ENCODE data around the gene GAS2L3. TPM values are rescaled to one million over a fixed set of nuclear protein-coding genes. Genes with fewer than 3 reads are reported as not detected.

The GAS2L3 gene
- total and polyA plus RNA-seq, 7 experiments from 2014 or later, result 0.08 to 4.9 (median 0.16) TPM; not detected in 2

DNA sequence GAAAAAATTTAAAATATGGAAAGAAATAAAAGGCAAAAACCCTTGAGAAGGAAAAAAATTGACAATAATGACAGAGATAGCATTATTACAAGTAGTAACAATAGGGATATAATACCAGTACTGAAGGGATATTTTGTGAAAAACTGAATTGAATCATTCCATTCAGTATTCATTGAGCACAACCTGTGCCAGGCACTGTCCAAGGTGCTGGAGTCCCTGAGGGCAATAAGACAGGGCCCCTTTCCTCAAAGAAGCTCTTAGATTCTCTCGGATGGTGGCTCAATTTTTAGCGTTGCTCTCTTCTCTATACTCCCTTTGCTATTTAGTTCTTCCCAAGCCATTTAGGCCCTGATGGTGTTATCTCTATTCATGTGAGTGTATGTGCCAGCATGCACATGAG, 34.3 kb upstream of the GAS2L3 start:
- H3K36me3 Mint-ChIP-seq, result no peaks in the 10 kb centered on the region
- POLR2A ChIA-PET, result no interaction called here
- H3K9me3 Mint-ChIP-seq, result peaks cover 0 to 14% (median 2%) of the 10 kb centered on the region in 11 donors
- Histone ChIP-seq H3K36me3 (ENCODE audit: control insufficient read depth in 2 of 3, insufficient read depth in 3 of 3, low read length in 3 of 3) (no peaks in the 10 kb centered on the region), H3K27me3 (ENCODE audit: control insufficient read depth in 2 of 2, insufficient read depth in 2 of 2, low read length in 2 of 2) (no peaks in the 10 kb centered on the region), H3K27ac (ENCODE audit: low read depth, low read length) (no peak overlapping the region), H3K4me3 (ENCODE audit: low read length) (no peak overlapping the region), H3K9me3 (ENCODE audit: control insufficient read depth in 2 of 3, low read length in 3 of 3) (no peaks in the 10 kb centered on the region), H3K4me1 (ENCODE audit: control insufficient read depth in 2 of 2, insufficient read depth in 2 of 2, low read length in 2 of 2) (no peaks in the 10 kb centered on the region)
- H3K4me1 Mint-ChIP-seq, result no peaks in the 10 kb centered on the region
- H3K4me3 Mint-ChIP-seq, result no peak overlapping the region
- ATAC-seq (no peak), DNase-seq (peak in 1 of 9 donors; percentile 2)
- H3K27me3 Mint-ChIP-seq, result peaks cover 0 to 18% (median 9%) of the 10 kb centered on the region in 5 donors
- H3K27ac Mint-ChIP-seq, result no peak overlapping the region
- intact Hi-C loops (cut with micrococcal nuclease), result no loop called here
- CTCF ChIA-PET, result interaction anchor here (0.8 kb wide), 1 partner anchor 16 kb away, joined by 4 read pairs; no protein-coding TSS in a partner anchor

DNA sequence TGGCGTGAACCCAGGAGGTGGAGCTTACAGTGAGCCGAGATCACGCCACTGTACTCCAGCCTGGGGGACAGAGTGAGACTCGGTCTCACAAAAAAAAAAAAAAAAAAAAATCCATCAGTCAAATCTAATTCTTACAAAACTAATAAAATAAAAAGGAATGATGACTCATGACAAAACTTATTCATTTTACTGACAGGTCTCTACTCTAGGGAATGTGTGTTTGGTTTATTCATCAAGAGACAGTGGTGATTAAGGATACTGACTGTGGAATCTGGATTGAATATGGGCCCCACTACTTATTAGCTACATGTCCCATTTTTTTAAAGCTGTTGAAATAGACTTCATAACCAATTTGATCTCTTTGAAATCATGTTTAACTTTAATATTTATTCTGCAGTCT, 29.3 kb upstream of the GAS2L3 start:
- ChIA-PET POLR2A (no interaction called here), CTCF (no interaction called here)
- intact Hi-C loops (cut with micrococcal nuclease), result no loop called here
- Mint-ChIP-seq H3K36me3 (no peaks in the 10 kb centered on the region), H3K4me1 (no peaks in the 10 kb centered on the region), H3K27ac (no peak overlapping the region), H3K27me3 (peaks cover 0 to 19% (median 12%) of the 10 kb centered on the region in 5 donors), H3K4me3 (no peak overlapping the region), H3K9me3 (peaks cover 0 to 5% (median 0%) of the 10 kb centered on the region in 11 donors)
- no peaks in the 10 kb centered on the region for H3K4me1 ChIP-seq (ENCODE audit: control insufficient read depth in 2 of 2, insufficient read depth in 2 of 2, low read length in 2 of 2)
- H3K4me3 ChIP-seq (ENCODE audit: low read length), result no peak overlapping the region
- no peaks in the 10 kb centered on the region for H3K9me3 ChIP-seq (ENCODE audit: control insufficient read depth in 2 of 3, low read length in 3 of 3)
- H3K36me3 ChIP-seq (ENCODE audit: control insufficient read depth in 2 of 3, insufficient read depth in 3 of 3, low read length in 3 of 3), result no peaks in the 10 kb centered on the region
- no peaks in the 10 kb centered on the region for H3K27me3 ChIP-seq (ENCODE audit: control insufficient read depth in 2 of 2, insufficient read depth in 2 of 2, low read length in 2 of 2)
- H3K27ac ChIP-seq (ENCODE audit: low read depth, low read length), result no peak overlapping the region
- DNase-seq (no peak), ATAC-seq (no peak)

DNA sequence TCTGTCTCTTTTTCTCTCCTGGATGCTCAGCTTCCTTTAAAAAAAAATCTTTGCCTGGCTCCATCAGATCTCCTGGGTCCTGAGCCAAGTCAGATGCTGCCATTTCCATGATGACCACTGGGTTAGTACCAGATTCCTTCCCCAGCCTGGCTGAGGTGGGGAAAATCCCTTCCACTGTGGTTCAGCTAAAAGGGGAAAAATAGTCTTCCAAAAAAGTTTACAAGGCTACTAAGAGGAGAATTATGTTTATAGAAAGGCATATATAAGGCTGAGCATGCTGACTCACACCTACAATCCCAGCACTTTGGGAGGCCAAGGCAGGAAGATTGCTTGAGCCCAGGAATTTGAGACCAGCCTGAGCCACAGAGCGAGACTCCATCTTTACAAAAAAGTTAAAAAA, 28.4 kb upstream of the GAS2L3 start:
- H3K27me3 ChIP-seq (ENCODE audit: control insufficient read depth in 2 of 2, insufficient read depth in 2 of 2, low read length in 2 of 2), result no peaks in the 10 kb centered on the region
- no peak overlapping the region for H3K4me3 ChIP-seq (ENCODE audit: low read length)
- ATAC-seq, result no peak
- peaks cover 0 to 19% (median 12%) of the 10 kb centered on the region in 5 donors for H3K27me3 Mint-ChIP-seq
- DNase-seq, result no peak
- H3K27ac Mint-ChIP-seq, result no peak overlapping the region
- H3K4me1 Mint-ChIP-seq, result no peaks in the 10 kb centered on the region
- no peaks in the 10 kb centered on the region for H3K36me3 Mint-ChIP-seq
- intact Hi-C loops (cut with micrococcal nuclease), result no loop called here
- H3K4me3 Mint-ChIP-seq, result no peak overlapping the region
- no peaks in the 10 kb centered on the region for H3K4me1 ChIP-seq (ENCODE audit: control insufficient read depth in 2 of 2, insufficient read depth in 2 of 2, low read length in 2 of 2)
- CTCF ChIA-PET, result no interaction called here
- POLR2A ChIA-PET, result no interaction called here
- H3K36me3 ChIP-seq (ENCODE audit: control insufficient read depth in 2 of 3, insufficient read depth in 3 of 3, low read length in 3 of 3), result no peaks in the 10 kb centered on the region
- H3K9me3 Mint-ChIP-seq, result no peaks in the 10 kb centered on the region
- H3K9me3 ChIP-seq (ENCODE audit: control insufficient read depth in 2 of 3, low read length in 3 of 3), result no peaks in the 10 kb centered on the region
- H3K27ac ChIP-seq (ENCODE audit: low read depth, low read length), result no peak overlapping the region

DNA sequence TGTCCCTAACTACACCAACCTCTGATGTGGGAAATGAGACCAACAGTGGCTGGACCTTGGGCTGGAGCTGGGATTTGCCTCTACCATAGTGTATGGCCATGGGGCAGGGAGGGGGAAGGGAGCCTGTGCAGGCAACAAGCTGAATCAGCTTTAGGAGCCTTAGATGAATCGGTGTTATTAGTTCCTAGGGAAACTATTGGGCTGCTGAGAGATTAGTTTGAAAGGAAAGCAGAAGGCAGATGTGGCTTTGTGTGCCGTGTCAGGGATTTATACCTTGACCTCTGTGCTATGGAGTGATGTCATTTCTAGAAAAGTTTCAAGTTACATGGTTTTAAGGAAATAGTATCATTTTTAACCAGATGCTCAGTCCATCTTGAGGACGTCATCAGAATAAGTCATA, 19.5 kb upstream of the GAS2L3 start:
- Mint-ChIP-seq H3K27me3 (peaks cover 0 to 18% (median 5%) of the 10 kb centered on the region in 5 donors), H3K9me3 (peaks cover 0 to 1% (median 0%) of the 10 kb centered on the region in 11 donors), H3K27ac (no peak overlapping the region), H3K4me1 (no peaks in the 10 kb centered on the region), H3K4me3 (no peak overlapping the region), H3K36me3 (no peaks in the 10 kb centered on the region)
- ChIA-PET POLR2A (no interaction called here), CTCF (interaction anchor here (1.8 kb wide), 1 partner anchor 319 kb away, joined by 5 read pairs; no protein-coding TSS in a partner anchor)
- Histone ChIP-seq H3K27ac (ENCODE audit: low read depth, low read length) (no peak overlapping the region), H3K4me3 (ENCODE audit: low read length) (no peak overlapping the region), H3K36me3 (ENCODE audit: control insufficient read depth in 2 of 3, insufficient read depth in 3 of 3, low read length in 3 of 3) (no peaks in the 10 kb centered on the region), H3K27me3 (ENCODE audit: control insufficient read depth in 2 of 2, insufficient read depth in 2 of 2, low read length in 2 of 2) (no peaks in the 10 kb centered on the region), H3K9me3 (ENCODE audit: control insufficient read depth in 2 of 3, low read length in 3 of 3) (no peaks in the 10 kb centered on the region), H3K4me1 (ENCODE audit: control insufficient read depth in 2 of 2, insufficient read depth in 2 of 2, low read length in 2 of 2) (no peaks in the 10 kb centered on the region)
- intact Hi-C loops (cut with micrococcal nuclease), result loop anchor here (1.0 to 5.0 kb wide), 4 partner anchors 320 to 742 kb away; partner anchors contain the start of gene BLTP3B (in 1 of the 2)
- DNase-seq (no peak), ATAC-seq (peak; percentile 6)

DNA sequence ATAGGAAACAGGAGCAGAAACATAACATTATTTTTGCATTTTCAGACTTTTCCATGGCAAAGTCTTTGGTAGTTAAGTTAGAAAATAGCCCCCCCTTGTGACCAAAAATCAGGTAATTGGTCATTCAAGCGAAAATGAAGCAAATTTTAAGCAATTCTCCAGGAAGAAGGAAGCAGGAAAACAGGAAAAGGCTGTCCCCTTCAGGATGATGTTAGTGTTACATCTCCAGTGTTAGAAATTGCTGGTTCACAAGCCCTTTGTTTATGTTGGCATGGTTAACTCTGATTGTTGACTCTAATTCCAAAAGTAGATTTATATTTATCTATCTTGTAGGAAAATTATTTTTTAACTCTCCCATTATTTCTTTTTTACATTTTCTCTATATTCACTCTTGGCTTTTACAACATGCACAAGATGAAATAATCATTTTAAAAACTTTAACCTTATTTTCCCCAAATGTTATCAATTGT, 18.8 kb upstream of the GAS2L3 start:
- Histone ChIP-seq H3K9me3 (ENCODE audit: control insufficient read depth in 2 of 3, low read length in 3 of 3) (no peaks in the 10 kb centered on the region), H3K36me3 (ENCODE audit: control insufficient read depth in 2 of 3, insufficient read depth in 3 of 3, low read length in 3 of 3) (no peaks in the 10 kb centered on the region), H3K27me3 (ENCODE audit: control insufficient read depth in 2 of 2, insufficient read depth in 2 of 2, low read length in 2 of 2) (no peaks in the 10 kb centered on the region), H3K4me1 (ENCODE audit: control insufficient read depth in 2 of 2, insufficient read depth in 2 of 2, low read length in 2 of 2) (no peaks in the 10 kb centered on the region), H3K4me3 (ENCODE audit: low read length) (no peak overlapping the region), H3K27ac (ENCODE audit: low read depth, low read length) (no peak overlapping the region)
- Mint-ChIP-seq H3K27ac (peak overlapping the region in 1 of 9 donors; percentile 25), H3K27me3 (peaks cover 0 to 16% (median 7%) of the 10 kb centered on the region in 5 donors), H3K9me3 (peaks cover 0 to 1% (median 0%) of the 10 kb centered on the region in 11 donors), H3K36me3 (no peaks in the 10 kb centered on the region), H3K4me3 (no peak overlapping the region), H3K4me1 (no peaks in the 10 kb centered on the region)
- POLR2A ChIA-PET, result no interaction called here
- intact Hi-C loops (cut with micrococcal nuclease), result loop anchor here (1.0 to 5.0 kb wide), 4 partner anchors 320 to 742 kb away; partner anchors contain the start of gene BLTP3B (in 1 of the 2)
- DNase-seq (peak in 2 of 9 donors; percentile 4 to 13), ATAC-seq (no peak)
- CTCF ChIA-PET, result interaction anchor here (1.1 to 1.8 kb wide), 2 partner anchors 16 to 320 kb away, joined by 4 to 5 read pairs; no protein-coding TSS in a partner anchor

DNA sequence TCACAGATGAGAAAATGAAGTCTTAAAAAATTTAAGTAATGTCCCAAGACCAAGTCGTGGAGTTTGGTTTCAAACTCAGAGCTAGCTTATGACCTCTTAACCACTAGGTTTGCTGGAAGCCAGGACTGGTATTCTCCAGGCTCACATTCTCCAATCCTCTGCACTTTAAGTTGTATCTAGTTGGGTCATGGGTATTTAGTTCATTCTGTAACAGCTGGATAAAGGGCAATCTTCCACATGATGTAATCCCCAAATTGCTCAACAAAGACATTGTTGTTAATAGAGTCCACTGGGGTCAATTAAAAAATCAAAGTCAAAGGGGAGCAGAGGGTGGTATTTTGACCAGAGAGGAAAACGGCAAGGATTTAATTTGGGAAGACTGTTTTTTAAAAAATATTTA, 17.8 kb upstream of the GAS2L3 start:
- intact Hi-C loops (cut with micrococcal nuclease), result loop anchor here in 1 of 2 donors (2.0 kb wide), 1 partner anchor 401 kb away; no protein-coding TSS in a partner anchor
- no peaks in the 10 kb centered on the region for H3K4me1 ChIP-seq (ENCODE audit: control insufficient read depth in 2 of 2, insufficient read depth in 2 of 2, low read length in 2 of 2)
- ATAC-seq, result no peak
- no peaks in the 10 kb centered on the region for H3K4me1 Mint-ChIP-seq
- H3K27ac Mint-ChIP-seq, result no peak overlapping the region
- DNase-seq, result no peak
- CTCF ChIA-PET, result no interaction called here
- no peaks in the 10 kb centered on the region for H3K27me3 ChIP-seq (ENCODE audit: control insufficient read depth in 2 of 2, insufficient read depth in 2 of 2, low read length in 2 of 2)
- H3K27me3 Mint-ChIP-seq, result peaks cover 0 to 21% (median 16%) of the 10 kb centered on the region in 5 donors
- no peak overlapping the region for H3K4me3 ChIP-seq (ENCODE audit: low read length)
- H3K9me3 ChIP-seq (ENCODE audit: control insufficient read depth in 2 of 3, low read length in 3 of 3), result no peaks in the 10 kb centered on the region
- H3K4me3 Mint-ChIP-seq, result no peak overlapping the region
- no peak overlapping the region for H3K27ac ChIP-seq (ENCODE audit: low read depth, low read length)
- POLR2A ChIA-PET, result no interaction called here
- no peaks in the 10 kb centered on the region for H3K36me3 ChIP-seq (ENCODE audit: control insufficient read depth in 2 of 3, insufficient read depth in 3 of 3, low read length in 3 of 3)
- H3K9me3 Mint-ChIP-seq, result peaks cover 0 to 1% (median 0%) of the 10 kb centered on the region in 11 donors
- no peaks in the 10 kb centered on the region for H3K36me3 Mint-ChIP-seq

DNA sequence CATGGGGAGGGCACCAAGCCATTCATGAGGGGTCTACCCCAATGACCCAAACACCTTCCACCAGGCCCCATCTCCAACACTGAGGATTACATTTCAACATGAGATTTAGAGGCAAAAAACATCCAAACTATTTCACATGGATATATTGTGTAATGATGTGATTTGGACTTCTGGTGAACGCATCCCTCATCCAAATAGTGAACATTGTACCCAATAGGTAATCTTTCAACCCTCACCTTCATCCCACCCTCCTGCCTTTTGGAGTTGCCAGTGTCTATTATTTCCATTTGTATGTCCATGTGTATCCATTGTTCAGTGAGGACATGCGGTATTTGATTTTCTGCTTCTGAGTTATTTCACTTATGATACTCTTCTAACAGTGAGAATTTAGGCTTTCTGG, 16.1 kb upstream of the GAS2L3 start:
- H3K36me3 Mint-ChIP-seq, result no peaks in the 10 kb centered on the region
- ATAC-seq (no peak), DNase-seq (no peak)
- no peak overlapping the region for H3K27ac Mint-ChIP-seq
- Histone ChIP-seq H3K27me3 (ENCODE audit: control insufficient read depth in 2 of 2, insufficient read depth in 2 of 2, low read length in 2 of 2) (no peaks in the 10 kb centered on the region), H3K9me3 (ENCODE audit: control insufficient read depth in 2 of 3, low read length in 3 of 3) (no peaks in the 10 kb centered on the region), H3K4me1 (ENCODE audit: control insufficient read depth in 2 of 2, insufficient read depth in 2 of 2, low read length in 2 of 2) (no peaks in the 10 kb centered on the region), H3K4me3 (ENCODE audit: low read length) (no peak overlapping the region), H3K36me3 (ENCODE audit: control insufficient read depth in 2 of 3, insufficient read depth in 3 of 3, low read length in 3 of 3) (no peaks in the 10 kb centered on the region), H3K27ac (ENCODE audit: low read depth, low read length) (no peak overlapping the region)
- peaks cover 0 to 1% (median 0%) of the 10 kb centered on the region in 11 donors for H3K9me3 Mint-ChIP-seq
- no peaks in the 10 kb centered on the region for H3K4me1 Mint-ChIP-seq
- H3K27me3 Mint-ChIP-seq, result peaks cover 0 to 23% (median 17%) of the 10 kb centered on the region in 5 donors
- ChIA-PET CTCF (interaction anchor here (2.0 kb wide), 1 partner anchor 323 kb away, joined by 4 read pairs; no protein-coding TSS in a partner anchor), POLR2A (no interaction called here)
- intact Hi-C loops (cut with micrococcal nuclease), result no loop called here
- H3K4me3 Mint-ChIP-seq, result no peak overlapping the region

Measured in naive thymus-derived CD4-positive, alpha-beta T cell (primary cell).